Erythroblast (primary cell): Measurements from ENCODE around the gene ABHD12.
"Not testable (repeated sequence)": the region's sequence is repeated elsewhere in the genome, so short reads cannot be mapped to it uniquely, and the experiment has no call there.

ENCODE experiments used
- GATA1 ChIP-seq: IDR thresholded peaks from 2 replicates; pipeline ENCODE4 v1.6.1; 2011; ENCODE audit warnings: low read depth, mild to moderate bottlenecking, control low read depth, low read length, moderate library complexity
- POLR2A ChIP-seq: IDR thresholded peaks from 2 replicates; pipeline ENCODE4 v1.6.1; 2011; ENCODE audit warnings: mild to moderate bottlenecking, low read length

DNA sequence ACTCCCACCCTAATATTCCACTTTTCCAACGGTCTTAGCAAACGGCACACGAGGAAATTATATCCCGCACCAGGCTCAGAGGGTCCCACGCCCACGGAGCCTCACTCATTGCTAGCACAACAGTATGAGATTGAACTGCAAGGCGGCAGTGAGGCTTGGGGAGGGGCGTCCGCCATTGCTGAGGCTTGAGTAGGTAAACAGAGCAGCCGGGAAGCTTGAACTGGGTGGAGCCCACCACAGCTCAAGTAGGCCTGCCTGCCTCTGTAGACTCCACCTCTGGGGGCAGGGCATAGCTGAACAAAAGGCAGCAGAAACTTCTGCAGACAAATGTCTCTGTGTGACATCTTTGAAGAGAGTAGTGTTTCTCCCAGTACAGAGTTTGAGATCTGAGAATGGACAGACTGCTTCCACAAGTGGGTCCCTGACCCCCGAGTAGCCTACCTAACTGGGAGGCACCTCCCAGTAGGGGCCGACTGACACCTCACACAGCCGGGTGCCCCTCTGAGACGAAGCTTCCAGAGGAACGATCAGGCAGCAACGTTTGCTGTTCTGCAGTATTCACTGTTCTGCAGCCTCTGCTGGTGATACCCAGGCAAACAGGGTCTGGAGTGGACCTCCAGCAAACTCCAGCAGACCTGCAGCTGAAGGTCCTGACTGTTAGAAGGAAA lies 129.7 kb downstream of the ABHD12 start:
- TF ChIP-seq POLR2A, GATA1: not testable (repeated sequence)
